Measurements from ENCODE around the gene ACOT8.

Gene ACOT8

DNA sequence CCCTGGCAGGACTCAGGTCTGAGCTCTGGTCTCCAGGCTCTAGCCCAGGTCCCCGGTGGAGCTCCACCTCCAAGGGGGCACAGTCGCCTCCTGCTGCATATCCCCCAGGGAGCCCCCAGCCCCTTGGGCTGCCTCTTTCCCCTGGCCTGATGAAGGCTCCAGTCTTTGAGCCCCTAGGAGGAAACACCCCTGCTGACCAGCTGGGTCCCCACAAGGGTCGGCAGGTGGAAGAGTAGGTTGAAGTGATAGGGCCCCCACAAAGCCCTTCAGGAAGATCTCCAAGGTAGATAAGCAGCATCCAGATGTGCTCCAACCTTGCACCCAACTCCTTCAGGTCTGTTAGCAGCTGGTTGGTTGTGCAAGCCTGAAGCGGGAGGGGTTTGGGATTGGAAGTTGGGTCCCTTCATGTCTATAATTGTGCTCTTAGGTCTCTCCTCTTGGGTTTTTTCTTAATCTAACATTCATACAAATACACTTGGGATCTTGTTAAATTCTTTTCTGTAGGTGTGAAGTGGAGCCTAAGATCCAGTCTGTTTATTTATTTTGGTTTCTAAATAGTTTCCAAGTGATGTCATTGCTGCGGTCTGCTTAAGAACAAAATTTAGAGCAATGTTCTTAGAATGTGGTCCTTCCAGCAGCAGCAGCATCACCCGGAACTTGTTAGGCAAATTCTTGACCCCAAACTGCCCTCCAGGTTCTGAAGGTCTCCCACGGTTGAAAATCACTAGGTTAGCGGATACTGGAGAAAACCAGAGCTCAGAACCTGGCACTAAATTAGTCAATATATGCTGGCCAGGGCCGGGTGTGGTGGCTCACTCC lies 39.6 kb downstream of the ACOT8 start:
- Histone ChIP-seq H3K9ac (ENCODE audit: low read depth, low read length) (no peak overlapping the region), H4K20me1 (ENCODE audit: insufficient read depth, low read length) (peaks cover 14% of the 10 kb centered on the region; the same call in 1 of the 2 replicates), H3K27ac (ENCODE audit: low read length) (no peak overlapping the region), H3K9me3 (ENCODE audit: insufficient read depth, low read length, severe bottlenecking) (no peaks in the 10 kb centered on the region), H3K27me3 (ENCODE audit: insufficient read depth, low read length, poor library complexity) (no peaks in the 10 kb centered on the region), H3K36me3 (ENCODE audit: insufficient read depth, low read length) (peaks cover 36% of the 10 kb centered on the region), H2AFZ (ENCODE audit: low read depth, low read length) (no peak overlapping the region), H3K79me2 (ENCODE audit: insufficient read depth, low read length) (peaks cover 19% of the 10 kb centered on the region), H3K4me1 (ENCODE audit: insufficient read depth, low read length) (peaks cover 24% of the 10 kb centered on the region), H3K4me3 (ENCODE audit: low read depth in 1 of 2, low read length in 2 of 2) (no peak overlapping the region), H3K4me2 (ENCODE audit: insufficient read depth, low read length) (no peak overlapping the region)
- TF ChIP-seq, protein P1, sequence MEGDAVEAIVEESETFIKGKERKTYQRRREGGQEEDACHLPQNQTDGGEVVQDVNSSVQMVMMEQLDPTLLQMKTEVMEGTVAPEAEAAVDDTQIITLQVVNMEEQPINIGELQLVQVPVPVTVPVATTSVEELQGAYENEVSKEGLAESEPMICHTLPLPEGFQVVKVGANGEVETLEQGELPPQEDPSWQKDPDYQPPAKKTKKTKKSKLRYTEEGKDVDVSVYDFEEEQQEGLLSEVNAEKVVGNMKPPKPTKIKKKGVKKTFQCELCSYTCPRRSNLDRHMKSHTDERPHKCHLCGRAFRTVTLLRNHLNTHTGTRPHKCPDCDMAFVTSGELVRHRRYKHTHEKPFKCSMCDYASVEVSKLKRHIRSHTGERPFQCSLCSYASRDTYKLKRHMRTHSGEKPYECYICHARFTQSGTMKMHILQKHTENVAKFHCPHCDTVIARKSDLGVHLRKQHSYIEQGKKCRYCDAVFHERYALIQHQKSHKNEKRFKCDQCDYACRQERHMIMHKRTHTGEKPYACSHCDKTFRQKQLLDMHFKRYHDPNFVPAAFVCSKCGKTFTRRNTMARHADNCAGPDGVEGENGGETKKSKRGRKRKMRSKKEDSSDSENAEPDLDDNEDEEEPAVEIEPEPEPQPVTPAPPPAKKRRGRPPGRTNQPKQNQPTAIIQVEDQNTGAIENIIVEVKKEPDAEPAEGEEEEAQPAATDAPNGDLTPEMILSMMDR (IDR thresholded peaks at IDR 0.05; ENCODE audit: borderline replicate concordance, extremely low read depth, low read length, poor library complexity, severe bottlenecking) = no peak
- no peak for TF ChIP-seq EZH2 (IDR thresholded peaks at IDR 0.05; ENCODE audit: borderline replicate concordance, low read depth, low read length, severe bottlenecking)
- DNase-seq = no peak
- no peak for ATAC-seq (ENCODE audit: insufficient read depth, low read depth)

DNA sequence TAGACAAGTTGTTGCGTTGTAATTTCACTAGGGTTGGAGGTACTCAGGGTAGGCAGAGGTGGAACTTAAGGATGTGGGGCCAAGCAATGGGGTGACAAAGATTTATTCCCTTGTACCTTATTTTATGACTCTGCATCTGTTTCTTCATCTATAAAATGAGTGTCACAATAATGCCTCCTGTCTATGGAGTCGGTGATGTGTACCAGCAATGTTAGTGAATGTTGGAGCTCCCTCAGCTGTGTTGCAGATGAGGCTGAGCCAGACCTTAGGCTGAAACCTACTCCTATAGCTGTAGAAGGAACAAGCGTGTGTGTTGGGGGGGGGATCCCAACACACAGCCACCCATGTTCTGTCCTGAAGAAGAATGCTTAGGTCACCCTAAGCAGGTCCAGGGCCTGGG lies 40.2 kb downstream of the ACOT8 start:
- Histone ChIP-seq H2AFZ (ENCODE audit: low read depth, low read length) (no peak overlapping the region), H3K4me1 (ENCODE audit: insufficient read depth, low read length) (peaks cover 28% of the 10 kb centered on the region), H3K36me3 (ENCODE audit: insufficient read depth, low read length) (peaks cover 38% of the 10 kb centered on the region), H3K79me2 (ENCODE audit: insufficient read depth, low read length) (peaks cover 24% of the 10 kb centered on the region), H3K27ac (ENCODE audit: low read length) (no peak overlapping the region), H3K9ac (ENCODE audit: low read depth, low read length) (no peak overlapping the region), H3K4me3 (ENCODE audit: low read depth in 1 of 2, low read length in 2 of 2) (no peak overlapping the region), H3K27me3 (ENCODE audit: insufficient read depth, low read length, poor library complexity) (no peaks in the 10 kb centered on the region), H4K20me1 (ENCODE audit: insufficient read depth, low read length) (peaks cover 14% of the 10 kb centered on the region; the same call in 1 of the 2 replicates), H3K4me2 (ENCODE audit: insufficient read depth, low read length) (no peak overlapping the region), H3K9me3 (ENCODE audit: insufficient read depth, low read length, severe bottlenecking) (no peaks in the 10 kb centered on the region)
- no peak for TF ChIP-seq EZH2 (IDR thresholded peaks at IDR 0.05; ENCODE audit: borderline replicate concordance, low read depth, low read length, severe bottlenecking)
- TF ChIP-seq, protein P1 (IDR thresholded peaks at IDR 0.05; ENCODE audit: borderline replicate concordance, extremely low read depth, low read length, poor library complexity, severe bottlenecking) = no peak
- no peak for ATAC-seq (ENCODE audit: insufficient read depth, low read depth)
- no peak for DNase-seq

- Histone ChIP-seq H3K36me3 (ENCODE audit: insufficient read depth, low read length) (peaks cover 61% of the 10 kb centered on the region), H3K9me3 (ENCODE audit: insufficient read depth, low read length, severe bottlenecking) (no peaks in the 10 kb centered on the region), H4K20me1 (ENCODE audit: insufficient read depth, low read length) (peaks cover 14% of the 10 kb centered on the region; the same call in 1 of the 2 replicates), H3K4me2 (ENCODE audit: insufficient read depth, low read length) (peak overlapping the region; percentile 78), H3K4me3 (ENCODE audit: low read depth in 1 of 2, low read length in 2 of 2) (peak overlapping the region in 1 of 2 experiments; percentile 40; a peak in 1 of 4 replicates), H3K79me2 (ENCODE audit: insufficient read depth, low read length) (peaks cover 29% of the 10 kb centered on the region), H2AFZ (ENCODE audit: low read depth, low read length) (no peak overlapping the region), H3K4me1 (ENCODE audit: insufficient read depth, low read length) (peaks cover 34% of the 10 kb centered on the region), H3K9ac (ENCODE audit: low read depth, low read length) (0 out of 2 replicates have a peak overlapping the region, but pooled peaks have one; percentile 22), H3K27me3 (ENCODE audit: insufficient read depth, low read length, poor library complexity) (no peaks in the 10 kb centered on the region), H3K27ac (ENCODE audit: low read length) (peak overlapping the region; percentile 26; the same call in 1 of the 2 replicates)
- ATAC-seq (ENCODE audit: insufficient read depth, low read depth) (no peak), DNase-seq (no peak)
- TF ChIP-seq, protein P1 (IDR thresholded peaks at IDR 0.05; ENCODE audit: borderline replicate concordance, extremely low read depth, low read length, poor library complexity, severe bottlenecking) = no peak
- no peak for TF ChIP-seq EZH2 (IDR thresholded peaks at IDR 0.05; ENCODE audit: borderline replicate concordance, low read depth, low read length, severe bottlenecking)
Measured at GRCh38 chr20:45814314-45814713, 42.9 kb downstream of the ACOT8 start.
